NCI-H2171 treated with DMSO at 0.1 percent for 48 hours (cell line): ENCODE results near the gene CASP2.

ENCODE experiments used
- DNase-seq: peaks from one replicate; lab custom pipeline; 2025; lab: John Stamatoyannopoulos, UW

CASP2 gene

DNA sequence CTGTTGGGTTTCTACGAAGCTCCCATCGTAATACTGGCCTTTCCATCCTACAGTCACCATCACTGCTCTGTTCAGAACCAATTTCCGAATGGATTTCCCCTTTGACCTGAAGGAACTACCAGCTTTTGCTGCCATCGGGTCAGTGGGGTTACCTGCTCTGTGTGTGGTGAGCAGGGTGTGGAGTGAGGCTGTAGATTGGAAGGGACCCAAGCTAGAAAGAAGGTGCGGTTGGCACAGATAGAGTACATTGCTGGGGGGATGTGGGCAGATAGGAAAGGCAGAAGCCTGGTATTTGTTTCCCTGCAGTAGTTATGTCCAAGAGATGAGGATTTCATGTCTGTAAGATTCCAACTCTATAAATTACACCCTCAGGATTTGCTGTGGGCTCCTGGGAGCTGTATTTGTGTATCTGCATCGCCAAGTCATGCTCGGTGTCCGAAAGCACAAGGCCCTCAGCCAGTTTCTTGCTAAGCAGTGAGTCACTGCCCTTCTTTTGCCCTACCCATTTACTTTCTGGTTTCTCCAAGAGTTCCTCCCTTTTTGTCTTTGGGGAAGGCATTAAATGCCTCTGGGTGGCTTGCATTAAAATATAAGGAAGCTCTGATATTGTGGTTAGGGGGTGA, 43.1 kb downstream of the CASP2 start:
- DNase-seq = no peak

DNA sequence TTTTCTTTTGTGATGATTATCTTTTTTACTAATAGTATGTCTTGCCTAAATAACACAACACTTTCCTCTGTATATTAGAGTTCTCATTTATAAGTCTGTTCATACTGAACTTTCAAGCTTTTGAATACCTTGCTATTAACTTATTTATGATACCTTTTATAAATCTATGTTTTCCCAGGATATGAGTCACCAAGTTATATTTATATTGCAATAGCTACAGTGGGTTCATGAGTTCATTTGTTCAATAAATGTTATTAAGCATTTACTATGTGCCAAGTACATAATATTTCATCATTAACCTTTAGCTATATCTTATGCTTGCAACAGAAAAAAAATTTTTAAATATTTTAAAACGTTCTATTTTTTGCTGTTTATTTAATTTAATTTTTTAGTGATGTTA, 46.1 kb downstream of the CASP2 start:
- no peak for DNase-seq

DNA sequence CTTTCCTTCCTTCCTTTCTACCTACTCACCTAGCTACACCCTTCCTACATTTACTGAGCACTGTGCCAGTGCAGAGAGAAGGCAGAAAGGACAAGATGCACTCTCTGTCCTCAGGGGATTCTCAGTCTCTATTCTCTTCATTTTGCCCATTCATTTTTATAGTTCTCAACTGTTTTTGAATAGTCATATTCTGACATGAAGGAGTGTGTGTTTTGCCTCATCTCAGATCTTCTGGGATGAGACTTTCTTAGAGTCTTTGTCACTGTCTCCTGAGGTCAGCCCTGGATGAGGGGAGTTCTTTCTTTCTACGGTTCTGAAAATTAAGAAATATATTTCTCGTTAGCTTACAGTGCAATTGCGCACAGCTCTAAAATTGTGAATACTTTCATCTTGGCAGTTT, 49.1 kb downstream of the CASP2 start:
- DNase-seq = no peak

DNA sequence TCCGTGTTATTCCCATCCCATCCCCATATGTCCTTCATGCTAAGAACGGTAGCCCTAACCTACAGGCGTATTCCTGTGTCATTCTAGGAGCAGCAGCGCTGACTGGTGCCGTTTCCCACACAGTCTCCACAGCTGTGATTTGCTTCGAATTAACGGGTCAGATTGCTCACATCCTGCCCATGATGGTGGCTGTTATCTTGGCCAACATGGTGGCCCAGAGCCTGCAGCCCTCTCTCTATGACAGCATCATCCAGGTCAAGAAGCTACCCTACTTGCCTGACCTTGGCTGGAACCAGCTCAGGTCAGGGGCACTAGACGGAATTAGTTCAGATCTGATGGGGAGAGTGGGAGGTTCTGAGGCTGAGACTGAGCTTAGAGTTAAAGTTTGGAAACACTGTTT, 53.7 kb downstream of the CASP2 start:
- no peak for DNase-seq

DNA sequence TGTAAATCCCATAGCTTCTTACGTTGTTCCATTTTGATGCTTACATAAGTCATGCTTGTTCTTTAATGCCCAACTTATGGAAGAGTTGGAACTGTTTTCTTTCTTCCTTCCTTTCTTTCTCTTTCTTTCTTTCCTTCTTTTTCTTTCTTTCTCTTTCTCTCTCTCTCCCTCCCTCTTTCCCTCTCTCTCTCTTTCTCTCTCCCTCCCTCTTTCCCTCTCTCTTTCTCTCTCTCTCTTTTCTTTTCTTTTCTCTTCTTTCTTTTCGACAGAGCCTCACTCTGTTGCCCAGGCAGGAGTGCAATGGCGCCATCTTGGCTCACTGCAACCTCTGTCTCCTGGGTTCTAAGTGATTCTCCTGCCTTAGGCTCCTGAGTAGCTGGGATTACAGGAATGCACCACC, 55.4 kb downstream of the CASP2 start:
- DNase-seq = no peak

DNA sequence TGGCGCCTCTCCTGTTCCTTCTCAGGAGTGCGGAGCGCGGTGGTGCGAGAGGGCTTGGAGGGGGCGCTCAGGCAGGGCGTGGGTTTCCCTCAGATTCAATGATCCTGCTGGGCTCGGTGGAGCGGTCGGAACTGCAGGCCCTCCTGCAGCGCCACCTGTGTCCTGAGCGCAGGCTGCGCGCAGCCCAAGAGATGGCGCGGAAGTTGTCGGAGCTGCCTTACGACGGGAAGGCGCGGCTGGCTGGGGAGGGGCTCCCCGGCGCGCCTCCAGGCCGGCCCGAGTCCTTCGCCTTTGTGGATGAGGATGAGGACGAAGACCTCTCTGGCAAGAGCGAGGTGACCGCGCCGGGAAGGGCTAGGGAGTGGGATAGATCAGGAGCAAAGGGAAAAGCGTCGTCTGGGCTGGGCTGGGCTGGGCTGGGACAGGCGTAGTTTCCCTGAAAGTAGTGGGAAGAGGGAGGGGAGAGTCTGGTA, 57.3 kb downstream of the CASP2 start:
- peak; percentile 9 for DNase-seq

DNA sequence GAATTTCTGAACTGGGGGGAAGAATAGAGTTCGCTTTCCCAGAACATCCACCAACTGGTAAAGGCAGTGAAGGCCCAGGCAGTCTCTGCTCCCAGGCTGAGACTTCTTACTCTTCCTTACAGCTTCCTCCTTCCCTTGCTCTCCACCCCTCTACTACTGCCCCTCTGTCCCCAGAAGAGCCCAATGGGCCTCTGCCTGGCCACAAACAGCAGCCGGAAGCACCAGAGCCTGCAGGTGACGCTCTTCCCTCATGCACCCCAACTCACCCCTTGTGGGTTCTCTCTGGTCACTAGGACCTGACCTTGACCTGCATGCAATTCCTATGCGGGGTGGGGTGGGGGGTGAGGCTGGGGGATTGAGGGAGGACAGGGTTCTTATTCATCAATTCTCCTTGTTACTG, 57.9 kb downstream of the CASP2 start:
- no peak for DNase-seq

DNA sequence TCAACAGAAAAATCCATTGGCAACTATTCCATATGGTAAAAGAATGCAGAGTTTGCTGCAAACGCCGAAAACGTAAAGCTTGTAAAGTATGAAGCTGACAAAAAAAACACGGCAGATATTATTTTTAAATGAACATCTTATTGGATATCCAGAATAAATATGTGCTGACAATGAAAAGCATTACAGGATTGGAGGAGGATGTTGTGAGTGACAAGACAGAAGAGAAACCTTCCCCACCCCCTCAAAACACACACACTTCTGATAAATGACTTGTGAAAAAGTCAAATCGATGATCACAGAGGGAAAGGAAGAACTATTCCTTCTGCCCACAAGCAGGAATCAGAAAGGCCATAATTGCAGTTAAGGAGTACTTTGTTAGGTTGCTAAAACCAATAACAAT, 59.8 kb downstream of the CASP2 start:
- no peak for DNase-seq

DNA sequence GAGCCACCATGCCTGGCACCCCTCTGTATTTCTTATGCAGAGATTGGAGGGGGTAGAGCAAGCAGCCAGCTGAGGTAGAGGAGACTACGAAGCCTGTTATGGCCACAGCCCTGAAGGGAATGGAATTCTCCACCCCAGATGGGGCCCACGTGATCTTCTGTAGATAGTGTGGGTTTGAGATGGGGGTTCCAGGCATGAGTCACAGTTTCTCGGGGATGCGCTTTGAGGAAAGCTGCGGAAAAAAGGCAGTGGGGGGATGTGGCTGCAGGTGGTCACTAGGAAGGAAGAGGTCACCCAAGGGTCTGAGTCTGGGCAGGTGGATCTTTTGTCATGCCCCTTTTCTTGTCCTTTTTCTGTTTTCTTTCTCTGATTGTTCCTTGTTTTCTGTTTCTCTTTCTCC, 62.9 kb downstream of the CASP2 start:
- no peak for DNase-seq

DNA sequence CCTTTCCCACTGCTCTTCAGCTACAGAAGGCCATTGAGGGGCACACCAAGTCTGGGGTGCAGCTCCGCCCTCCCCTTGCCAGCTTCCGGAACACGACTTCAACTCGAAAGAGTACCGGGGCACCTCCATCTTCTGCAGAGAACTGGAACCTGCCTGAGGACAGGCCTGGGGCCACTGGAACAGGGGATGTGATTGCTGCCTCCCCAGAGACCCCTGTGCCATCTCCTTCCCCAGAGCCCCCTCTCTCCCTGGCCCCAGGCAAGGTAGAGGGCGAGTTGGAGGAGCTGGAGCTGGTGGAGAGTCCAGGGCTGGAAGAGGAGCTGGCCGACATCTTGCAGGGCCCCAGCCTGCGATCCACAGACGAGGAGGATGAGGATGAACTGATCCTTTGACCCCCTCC, 63.4 kb downstream of the CASP2 start:
- DNase-seq = no peak

DNA sequence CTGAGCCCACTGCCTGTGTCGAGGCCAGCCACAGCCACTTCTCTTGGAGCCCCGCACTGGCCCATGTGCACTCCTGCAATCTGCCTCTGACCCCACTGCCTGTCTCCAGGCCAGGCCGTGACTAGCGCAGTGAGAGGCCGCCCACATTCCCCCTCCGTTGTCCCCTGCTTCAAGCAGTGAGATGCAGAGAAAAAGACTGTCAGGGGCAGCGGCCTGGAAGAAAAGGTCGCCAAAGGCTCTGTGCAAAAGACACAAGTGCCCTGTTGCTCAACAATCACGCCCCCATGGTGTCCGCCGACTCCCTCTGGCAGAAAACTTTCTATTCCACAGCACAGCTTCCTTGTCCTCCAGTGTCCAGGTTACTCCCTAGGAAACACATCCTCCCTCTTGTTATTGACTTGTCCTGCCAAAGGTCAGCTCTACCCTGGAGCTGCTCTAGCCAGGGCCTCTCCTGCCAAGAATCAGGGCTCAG, 64.4 kb downstream of the CASP2 start:
- DNase-seq = no peak

DNA sequence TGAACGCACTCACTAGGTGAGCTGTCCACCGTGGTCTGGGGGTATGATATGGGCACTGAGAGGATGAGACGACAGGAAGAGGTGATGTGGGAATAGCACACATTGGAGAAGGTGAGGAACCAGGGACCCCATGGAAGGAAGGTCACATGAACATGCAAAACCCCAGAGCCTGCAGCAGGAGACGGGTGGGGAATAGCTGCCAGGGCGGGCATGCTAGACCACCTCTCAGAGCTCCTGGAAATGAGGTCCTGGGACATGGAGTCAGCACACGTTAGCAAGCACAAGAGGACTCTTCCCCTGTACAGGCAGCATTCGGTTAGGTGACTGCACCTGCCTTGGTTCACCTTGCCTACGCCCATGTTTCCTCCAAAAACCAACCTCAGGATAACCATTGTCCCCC, 66.2 kb downstream of the CASP2 start:
- no peak for DNase-seq

DNA sequence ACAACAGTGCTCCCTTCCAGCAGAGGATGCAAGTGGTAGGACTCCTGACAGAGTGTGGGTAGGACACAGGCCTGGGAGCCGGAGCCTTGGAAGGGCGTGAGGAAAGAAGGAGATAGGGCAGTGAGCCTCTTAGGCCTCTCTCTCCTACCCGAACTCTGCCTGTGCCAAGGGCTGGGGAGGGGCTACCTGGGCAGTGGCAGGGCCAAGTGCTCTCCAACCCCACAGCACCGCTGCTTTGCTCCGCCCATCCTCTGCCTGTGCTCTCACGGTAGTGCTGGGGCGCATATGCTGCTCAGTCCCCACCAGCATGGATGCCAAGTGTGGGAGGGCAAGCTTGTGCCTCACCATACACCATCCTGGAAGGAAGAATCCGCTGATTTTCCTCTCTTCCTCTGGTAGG, 66.8 kb downstream of the CASP2 start:
- DNase-seq = no peak

DNA sequence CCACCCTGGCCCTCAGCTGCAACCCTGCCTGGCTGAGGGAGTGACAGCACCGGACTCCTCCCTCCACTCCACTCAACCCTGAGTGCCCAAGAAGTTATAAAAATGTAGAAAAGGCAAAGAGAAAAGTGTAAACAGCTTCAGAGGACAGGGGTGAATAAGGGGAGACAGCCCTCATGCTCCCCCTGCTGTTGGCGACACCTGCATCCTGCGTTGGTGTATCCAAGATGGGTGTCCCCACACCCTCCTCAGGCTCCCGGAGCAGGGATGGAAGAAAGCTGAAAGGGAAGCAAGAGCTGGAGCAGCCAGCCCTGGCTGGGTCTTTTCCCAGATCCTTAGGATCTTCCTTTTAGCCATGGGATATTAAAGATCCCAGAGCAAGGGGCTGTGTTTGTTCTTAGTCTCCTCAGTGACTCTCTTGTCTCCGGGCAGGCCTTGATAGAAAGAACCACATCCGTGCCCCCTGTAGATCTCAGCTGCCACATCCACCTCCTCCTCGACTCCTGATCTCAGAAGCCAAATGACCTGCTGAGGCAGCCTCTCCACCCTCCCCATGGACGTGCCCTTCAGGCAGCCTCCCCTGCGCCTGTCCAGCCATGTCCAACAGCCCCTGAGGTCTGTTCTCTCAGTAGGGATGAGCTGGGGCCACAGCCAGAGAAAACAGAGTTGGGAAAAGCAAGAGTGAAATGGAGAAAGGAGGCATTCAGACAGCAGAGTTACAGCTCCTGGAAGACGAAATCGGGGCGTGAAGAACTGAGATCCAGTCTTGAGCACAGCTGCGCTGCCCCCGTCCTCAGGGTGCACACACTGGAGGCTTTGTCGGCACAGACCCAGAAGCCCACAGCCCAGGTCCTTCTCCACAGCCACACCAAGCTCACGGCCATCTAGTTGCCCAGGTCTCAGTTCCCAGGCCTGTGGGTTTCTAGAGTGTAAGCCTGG, 67.6 kb downstream of the CASP2 start:
- DNase-seq = no peak

DNA sequence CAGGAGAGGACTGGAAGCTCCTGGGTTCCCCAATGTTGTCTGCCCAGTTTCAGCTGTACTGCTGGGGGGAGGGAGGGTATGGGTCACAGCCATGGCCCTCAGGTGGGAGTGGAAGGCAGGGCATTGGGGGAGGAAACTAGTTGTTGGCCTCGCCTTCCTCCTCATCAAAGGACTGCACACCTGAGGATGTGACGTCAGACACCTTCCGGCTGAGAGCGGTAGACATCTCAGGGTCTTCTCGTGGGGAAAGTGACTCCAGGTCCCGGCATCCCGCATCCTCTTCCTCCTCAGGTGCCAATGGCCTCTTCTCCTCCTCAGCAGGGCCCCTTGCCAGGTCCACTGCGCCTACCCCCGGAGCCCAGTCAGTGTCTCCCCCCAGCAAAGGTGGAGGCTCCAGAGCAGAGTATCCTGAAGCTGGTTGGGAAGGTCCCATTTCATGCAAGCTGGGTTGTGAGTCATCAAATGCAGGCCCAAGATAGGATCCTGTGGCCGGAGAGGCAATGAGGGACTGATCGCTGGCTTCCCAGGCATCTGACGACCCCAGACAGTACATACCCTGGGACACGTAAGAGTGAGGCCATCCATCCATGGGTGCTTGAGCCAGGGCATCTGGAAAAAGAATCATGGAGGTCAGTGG, 68.4 kb downstream of the CASP2 start:
- no peak for DNase-seq
